Smooth muscle cell (in vitro differentiated cells): ENCODE measurements around the gene GULP1. TPM values are rescaled to one million over a fixed set of nuclear protein-coding genes. Genes with fewer than 3 reads are reported as not detected.

ENCODE experiments used
- DNase-seq: peaks from one replicate; lab custom pipeline; 2025; ENCODE audit not compliant: unreplicated experiment; lab: John Stamatoyannopoulos, UW
- H2AFZ ChIP-seq: fragments of 200-600 bp; sonication (generic); 2 replicates; pipeline ENCODE4 v1.6.0; 2016; ENCODE audit warnings: antibody characterized with exemption, low read depth, mild to moderate bottlenecking
- H3F3A ChIP-seq: fragments of 200-600 bp; sonication (generic); 2 replicates; pipeline ENCODE4 v1.6.0; 2017; ENCODE audit warnings: antibody characterized with exemption, low read depth
- H3K27ac ChIP-seq: fragments of 200-600 bp; sonication (generic); 2 replicates; pipeline ENCODE4 v1.5.1; 2016; ENCODE audit warnings: low read depth, mild to moderate bottlenecking
- H3K27me3 ChIP-seq: fragments of 200-600 bp; sonication (generic); 2 replicates; pipeline ENCODE4 v1.6.1; 2016; ENCODE audit warnings: low read depth, mild to moderate bottlenecking
- H3K36me3 ChIP-seq: fragments of 200-600 bp; sonication (generic); 2 replicates; pipeline ENCODE4 v1.5.1; 2016; ENCODE audit warnings: low read depth
- H3K4me1 ChIP-seq: fragments of 200-600 bp; sonication (generic); 2 replicates; pipeline ENCODE4 v1.5.1; 2016; ENCODE audit warnings: low read depth
- H3K4me2 ChIP-seq: fragments of 200-600 bp; sonication (generic); 2 replicates; pipeline ENCODE4 v1.6.0; 2016; ENCODE audit warnings: mild to moderate bottlenecking
- H3K4me3 ChIP-seq: fragments of 200-600 bp; sonication (generic); 2 replicates; pipeline ENCODE4 v1.5.1; 2016; ENCODE audit warnings: mild to moderate bottlenecking
- H3K79me2 ChIP-seq: fragments of 200-600 bp; sonication (generic); 2 replicates; pipeline ENCODE4 v1.6.0; 2016; ENCODE audit warnings: low read depth, mild to moderate bottlenecking
- H3K9ac ChIP-seq: fragments of 200-600 bp; sonication (generic); 2 replicates; pipeline ENCODE4 v1.6.0; 2016; ENCODE audit warnings: low read depth
- H3K9me3 ChIP-seq: fragments of 200-600 bp; sonication (generic); replicated peaks from 2 replicates; pipeline ENCODE4 v1.5.1; 2016; ENCODE audit warnings: low read depth
- H4K20me1 ChIP-seq: fragments of 200-600 bp; sonication (generic); 2 replicates; pipeline ENCODE4 v1.6.0; 2016; ENCODE audit warnings: low read depth
- CTCF ChIP-seq: fragments of 200-600 bp; sonication (generic); IDR thresholded peaks from 2 replicates; pipeline ENCODE4 v1.5.1; 2017; ENCODE audit warnings: borderline replicate concordance, mild to moderate bottlenecking, antibody characterized with exemption; ENCODE audit not compliant: insufficient read depth, poor library complexity, severe bottlenecking
- WGBS: methylation state at CpG from one replicate; pipeline ENCODE4 v1.1.7; 2016; ENCODE audit warnings: low lambda C conversion rate; 5-methylcytosine and 5-hydroxymethylcytosine counted together
- polyA plus RNA-seq: library from polyadenylated mRNA; unstranded; fragments of >200 nt; fragmentation: Nextera tagmentation; extraction: Ambion mirVana; gene quantifications from 2 replicates; pipeline ENCODE4 v1.2.1, GENCODE V29; 2016
- total RNA-seq: library from RNA; depleted of rRNA; stranded (reverse); fragments of >200 nt; gene quantifications from 2 replicates; pipeline ENCODE4 v1.2.3, GENCODE V29; 2014

GULP1 gene
- total and polyA plus RNA-seq, 2 experiments from 2014 or later: 40.2 to 115 TPM

- no peak overlapping the region for H3K9ac ChIP-seq
- H3K27me3 ChIP-seq: no peaks in the 10 kb centered on the region
- TF ChIP-seq CTCF: no peak
- no peak overlapping the region for H3K27ac ChIP-seq
- no peak overlapping the region for H3K4me3 ChIP-seq
- no peak overlapping the region for H3K4me2 ChIP-seq
- no peaks in the 10 kb centered on the region for H3K79me2 ChIP-seq
- H3K4me1 ChIP-seq: no peaks in the 10 kb centered on the region
- WGBS: 88% methylated on average over 2 of the region's 2 CpGs
- H3K36me3 ChIP-seq: peaks cover 9% of the 10 kb centered on the region
- H3K9me3 ChIP-seq: no peaks in the 10 kb centered on the region
- no peaks in the 10 kb centered on the region for H3F3A ChIP-seq
- H4K20me1 ChIP-seq: no peaks in the 10 kb centered on the region
- H2AFZ ChIP-seq: no peak overlapping the region
- DNase-seq: no peak
These were observed 285.6 kb downstream of the GULP1 start for GRCh38 chr2:188577231-188577630.

- 96% methylated on average over 5 of the region's 5 CpGs for WGBS
- Histone ChIP-seq H3K9ac (no peak overlapping the region), H3K4me1 (no peaks in the 10 kb centered on the region), H3F3A (no peaks in the 10 kb centered on the region), H3K36me3 (peaks cover 12% of the 10 kb centered on the region), H3K4me2 (no peak overlapping the region), H3K9me3 (no peaks in the 10 kb centered on the region), H2AFZ (no peak overlapping the region), H3K27ac (no peak overlapping the region), H3K4me3 (no peak overlapping the region), H3K79me2 (no peaks in the 10 kb centered on the region), H3K27me3 (no peaks in the 10 kb centered on the region), H4K20me1 (no peaks in the 10 kb centered on the region)
- DNase-seq: no peak
- TF ChIP-seq CTCF: no peak
These were observed 289.1 kb downstream of the GULP1 start for GRCh38 chr2:188580738-188581137.

- Histone ChIP-seq H3K79me2 (no peaks in the 10 kb centered on the region), H3K36me3 (peaks cover 9% of the 10 kb centered on the region), H3K4me3 (no peak overlapping the region), H3K27me3 (no peaks in the 10 kb centered on the region), H3K4me1 (no peaks in the 10 kb centered on the region), H3K9me3 (no peaks in the 10 kb centered on the region), H4K20me1 (no peaks in the 10 kb centered on the region), H2AFZ (no peak overlapping the region), H3K9ac (no peak overlapping the region), H3K27ac (no peak overlapping the region), H3K4me2 (no peak overlapping the region), H3F3A (no peaks in the 10 kb centered on the region)
- DNase-seq: no peak
- TF ChIP-seq CTCF: no peak
- WGBS: 66% methylated on average over 2 of the region's 2 CpGs
These were observed 290.5 kb downstream of the GULP1 start for GRCh38 chr2:188582211-188582610.

- no peak overlapping the region for H3K4me2 ChIP-seq
- DNase-seq: no peak
- no peak overlapping the region for H2AFZ ChIP-seq
These were observed 296.6 kb downstream of the GULP1 start for GRCh38 chr2:188588235-188588634.

More at GRCh38 chr2:188588235-188588634, 296.6 kb downstream of the GULP1 start:
- Histone ChIP-seq H3K36me3 (peaks cover 3% of the 10 kb centered on the region), H3K4me1 (no peaks in the 10 kb centered on the region), H3F3A (no peaks in the 10 kb centered on the region), H3K9me3 (no peaks in the 10 kb centered on the region), H3K4me3 (no peak overlapping the region), H3K9ac (no peak overlapping the region), H3K27ac (peak overlapping the region; percentile 18), H3K79me2 (no peaks in the 10 kb centered on the region), H4K20me1 (no peaks in the 10 kb centered on the region), H3K27me3 (no peaks in the 10 kb centered on the region)
- no peak for TF ChIP-seq CTCF
